Endothelial cell of umbilical vein (primary cell): Measurements from ENCODE around the gene LTBP1. TPM values are rescaled to one million over a fixed set of nuclear protein-coding genes. Genes with fewer than 3 reads are reported as not detected.

ENCODE experiments used
- BruUV-seq: library from RNA; stranded (reverse); fragments of 400-500 nt; replicated peaks from 2 replicates; lab custom pipeline; 2021; lab: Mats Ljungman, UMichigan
- CTCF ChIA-PET: fragments of 300-600, 350-600 bp; sonication (Branson Sonifier 250); formaldehyde crosslinking; loops from one replicate; lab custom pipeline; 2021; ENCODE audit warnings: antibody characterized with exemption, inconsistent platforms; lab: Charles Lee
- POLR2A ChIA-PET: fragments of 300-600, 350-600 bp; sonication (Branson Sonifier 250); formaldehyde crosslinking; loops from one replicate; lab custom pipeline; 2021; ENCODE audit warnings: antibody characterized with exemption, inconsistent platforms; lab: Charles Lee
- DNase-seq: peaks from one replicate; pipeline ENCODE4 v3.0.0-alpha.2; 2011; ENCODE audit warnings: low read depth, low spot score
- FAIRE-seq: peaks from 2 replicates; lab custom pipeline; 2011; peaks lifted over from hg19 to GRCh38; lab: Jason Lieb, UNC
- H2AFZ ChIP-seq: 2 replicates; pipeline ENCODE4 v1.6.0; 2012; ENCODE audit warnings: low read depth, low read length, control low read depth, inconsistent platforms
- H3K27ac ChIP-seq: 2 replicates; pipeline ENCODE4 v1.5.1; 2011; ENCODE audit warnings: low read depth, mild to moderate bottlenecking, control low read depth, low read length, moderate library complexity; ENCODE audit not compliant: insufficient read depth
- H3K27me3 ChIP-seq, 2 experiments: 2 replicates each; pipeline versions ENCODE4 v1.6.0 to v1.6.1; 2011; ENCODE audit warnings: low read length in 2 of 2, mixed read lengths in 1 of 2; ENCODE audit not compliant: control insufficient read depth in 2 of 2, insufficient read depth in 2 of 2
- H3K36me3 ChIP-seq, 2 experiments: 2 replicates in 1 of 2; 3 replicates in 1 of 2; pipeline ENCODE4 v1.5.1; 2011; ENCODE audit warnings: low read length in 2 of 2, mild to moderate bottlenecking in 1 of 2, moderate library complexity in 1 of 2; ENCODE audit not compliant: control insufficient read depth in 2 of 2, insufficient read depth in 2 of 2; ENCODE audit errors: extremely low read depth in 1 of 2
- H3K4me1 ChIP-seq: 3 replicates; pipeline ENCODE4 v1.5.1; 2011; ENCODE audit warnings: mild to moderate bottlenecking, low read length; ENCODE audit not compliant: control insufficient read depth, insufficient read depth; ENCODE audit errors: extremely low read depth
- H3K4me2 ChIP-seq: 2 replicates; pipeline ENCODE4 v1.6.1; 2011; ENCODE audit warnings: low read length, control low read depth, mixed read lengths; ENCODE audit not compliant: insufficient read depth
- H3K4me3 ChIP-seq, 3 experiments: fragments of 200-600 bp in 1 of 3; sonication (generic), shearing (Covaris generic) in 1 of 3; replicated peaks in 1 of 3; 2 replicates each; pipeline ENCODE4 v1.5.1; 2011 to 2016; ENCODE audit warnings: control low read depth in 3 of 3, low read length in 3 of 3, mild to moderate bottlenecking in 2 of 3, inconsistent platforms in 1 of 3, low read depth in 1 of 3, moderate library complexity in 1 of 3; ENCODE audit not compliant: insufficient read depth in 1 of 3
- H3K79me2 ChIP-seq: 2 replicates; pipeline ENCODE4 v1.6.0; 2012; ENCODE audit warnings: low read length, inconsistent platforms; ENCODE audit not compliant: control insufficient read depth, insufficient read depth
- H3K9ac ChIP-seq: replicated peaks from 2 replicates; pipeline ENCODE3; 2011; ENCODE audit warnings: low read length, control low read depth; ENCODE audit not compliant: insufficient read depth; ENCODE audit errors: extremely low read depth
- H3K9me1 ChIP-seq: replicated peaks from 3 replicates; pipeline ENCODE4 v1.6.0; 2011; ENCODE audit warnings: mild to moderate bottlenecking, low read length; ENCODE audit not compliant: control insufficient read depth, insufficient read depth; ENCODE audit errors: extremely low read depth
- H3K9me3 ChIP-seq: replicated peaks from 2 replicates; pipeline ENCODE4 v1.5.1; 2012; ENCODE audit warnings: low read length, inconsistent platforms; ENCODE audit not compliant: control insufficient read depth, insufficient read depth
- H4K20me1 ChIP-seq: replicated peaks from 2 replicates; pipeline ENCODE3; 2011; ENCODE audit warnings: mild to moderate bottlenecking, low read length; ENCODE audit not compliant: control insufficient read depth, insufficient read depth; ENCODE audit errors: extremely low read depth
- EZH2 ChIP-seq: IDR thresholded peaks from 2 replicates; pipeline ENCODE4 v1.6.1; 2012; ENCODE audit warnings: borderline replicate concordance, low read depth, mild to moderate bottlenecking, moderate library complexity, low read length, inconsistent platforms; ENCODE audit not compliant: severe bottlenecking
- FOS ChIP-seq: IDR thresholded peaks from 2 replicates; pipeline ENCODE4 v1.6.1; 2011; ENCODE audit warnings: mild to moderate bottlenecking, low read length, moderate library complexity, borderline replicate concordance; ENCODE audit not compliant: insufficient read depth
- GATA2 ChIP-seq: IDR thresholded peaks from 2 replicates; pipeline ENCODE4 v1.7.0; 2011; ENCODE audit warnings: low read depth, mild to moderate bottlenecking, moderate library complexity, mixed read lengths, low read length; ENCODE audit not compliant: insufficient read length, insufficient read depth
- JUN ChIP-seq: IDR thresholded peaks from 2 replicates; pipeline ENCODE4 v1.6.1; 2011; ENCODE audit warnings: borderline replicate concordance, low read depth; ENCODE audit not compliant: insufficient read length, insufficient read depth
- MYC ChIP-seq: IDR thresholded peaks from one replicate; pipeline ENCODE4 v1.6.1; 2011; ENCODE audit warnings: mild to moderate bottlenecking, low read depth, low read length
- POLR2A ChIP-seq: IDR thresholded peaks from 2 replicates; pipeline ENCODE4 v1.6.1; 2012; ENCODE audit warnings: low read depth, mild to moderate bottlenecking, control low read depth, low read length
- POLR2AphosphoS5 ChIP-seq: IDR thresholded peaks from 2 replicates; pipeline ENCODE4 v1.6.1; 2012; ENCODE audit warnings: low read depth, mild to moderate bottlenecking, control low read depth, low read length, moderate library complexity; ENCODE audit not compliant: insufficient read depth
- dilution Hi-C: fragments of 300-500 bp; cut with MboI; formaldehyde crosslinking; loops from one replicate; pipeline ENCODE4 v1.15.0; 2019; ENCODE audit warnings: low sequenced_read_pairs; ENCODE audit not compliant: extremely low pct_ligation_motif_present
- intact Hi-C: fragments of 100-400 bp; cut with micrococcal nuclease; formaldehyde crosslinking; loops from one replicate; pipeline ENCODE4 v1.10.0; 2022
- polyA plus RNA-seq, 4 experiments: library from polyadenylated mRNA; depleted of rRNA in 3 of 4; stranded (reverse) in 3 of 4; unstranded in 1 of 4; fragments of >200 nt; gene quantifications; 2 replicates each; pipeline versions ENCODE4 v1.2.1 to v1.2.3, GENCODE V29; 2011 to 2012; ENCODE audit warnings: missing spikeins in 1 of 4
- total RNA-seq: library from RNA; stranded (reverse); gene quantifications from 2 replicates; pipeline ENCODE4 v1.2.3, GENCODE V29; 2021
- TF ChIP-seq, protein P1 (sequence below), 2 donors: IDR thresholded peaks; 1 replicate in 1 of 2; 2 replicates in 1 of 2; pipeline ENCODE4 v1.5.1; 2011; ENCODE audit warnings: low read length in 2 of 2, mild to moderate bottlenecking in 2 of 2, moderate library complexity in 2 of 2, control low read depth in 1 of 2, inconsistent platforms in 1 of 2, low read depth in 1 of 2; ENCODE audit not compliant: insufficient read depth in 1 of 2; ENCODE audit errors: extremely low read depth in 1 of 2
- TF ChIP-seq, protein P2 (sequence below): IDR thresholded peaks from 2 replicates; pipeline ENCODE4 v1.6.1; 2011; ENCODE audit not compliant: insufficient read depth, insufficient read length

Gene LTBP1
- total and polyA plus RNA-seq, 2 donors (not counting 3 experiments of a cell fraction or from before 2014, with no cell fraction given), result 57.4 to 68.2 TPM

DNA sequence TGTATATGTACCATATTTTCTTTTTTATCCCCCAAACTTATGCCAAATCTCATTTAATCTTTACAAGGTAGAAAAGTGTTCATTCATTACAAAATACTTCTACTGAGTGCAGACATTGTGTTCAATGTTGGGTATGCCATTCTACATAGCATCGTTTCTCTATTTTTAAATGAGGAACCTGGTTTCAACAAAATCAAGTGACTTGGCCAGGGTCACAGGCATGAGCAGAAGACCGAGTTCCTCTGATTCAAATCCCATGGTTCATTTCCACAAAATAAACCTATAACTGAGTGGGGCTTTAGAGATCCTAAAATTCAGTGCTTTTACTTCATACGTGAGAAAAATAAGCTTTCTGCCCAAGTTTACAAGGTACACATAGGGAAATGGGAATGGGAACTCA lies 448.3 kb downstream of the LTBP1 start:
- Histone ChIP-seq H3K4me2 (no peak overlapping the region), H3K27ac (no peak overlapping the region), H3K4me3 (no peak overlapping the region), H3K9ac (no peak overlapping the region), H3K36me3 (peaks cover 0 to 2% of the 10 kb centered on the region in 2 experiments), H3K9me3 (no peaks in the 10 kb centered on the region), H3K27me3 (no peaks in the 10 kb centered on the region), H3K79me2 (no peaks in the 10 kb centered on the region), H3K9me1 (no peaks in the 10 kb centered on the region), H3K4me1 (no peaks in the 10 kb centered on the region), H2AFZ (no peak overlapping the region), H4K20me1 (no peaks in the 10 kb centered on the region)
- TF ChIP-seq, protein P1, sequence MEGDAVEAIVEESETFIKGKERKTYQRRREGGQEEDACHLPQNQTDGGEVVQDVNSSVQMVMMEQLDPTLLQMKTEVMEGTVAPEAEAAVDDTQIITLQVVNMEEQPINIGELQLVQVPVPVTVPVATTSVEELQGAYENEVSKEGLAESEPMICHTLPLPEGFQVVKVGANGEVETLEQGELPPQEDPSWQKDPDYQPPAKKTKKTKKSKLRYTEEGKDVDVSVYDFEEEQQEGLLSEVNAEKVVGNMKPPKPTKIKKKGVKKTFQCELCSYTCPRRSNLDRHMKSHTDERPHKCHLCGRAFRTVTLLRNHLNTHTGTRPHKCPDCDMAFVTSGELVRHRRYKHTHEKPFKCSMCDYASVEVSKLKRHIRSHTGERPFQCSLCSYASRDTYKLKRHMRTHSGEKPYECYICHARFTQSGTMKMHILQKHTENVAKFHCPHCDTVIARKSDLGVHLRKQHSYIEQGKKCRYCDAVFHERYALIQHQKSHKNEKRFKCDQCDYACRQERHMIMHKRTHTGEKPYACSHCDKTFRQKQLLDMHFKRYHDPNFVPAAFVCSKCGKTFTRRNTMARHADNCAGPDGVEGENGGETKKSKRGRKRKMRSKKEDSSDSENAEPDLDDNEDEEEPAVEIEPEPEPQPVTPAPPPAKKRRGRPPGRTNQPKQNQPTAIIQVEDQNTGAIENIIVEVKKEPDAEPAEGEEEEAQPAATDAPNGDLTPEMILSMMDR (IDR thresholded peaks at IDR 0.05; ENCODE audit: extremely low read depth in 1 of 2, insufficient read depth in 1 of 2, low read depth in 1 of 2, low read length in 2 of 2), result no peak
- TF ChIP-seq MYC, result no peak
- no peak for TF ChIP-seq GATA2
- no peak for TF ChIP-seq EZH2
- TF ChIP-seq FOS, result no peak
- TF ChIP-seq POLR2AphosphoS5, result no peak
- TF ChIP-seq JUN, result no peak
- TF ChIP-seq, protein P2, sequence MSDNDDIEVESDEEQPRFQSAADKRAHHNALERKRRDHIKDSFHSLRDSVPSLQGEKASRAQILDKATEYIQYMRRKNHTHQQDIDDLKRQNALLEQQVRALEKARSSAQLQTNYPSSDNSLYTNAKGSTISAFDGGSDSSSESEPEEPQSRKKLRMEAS, result no peak
- TF ChIP-seq POLR2A, result no peak
- ChIA-PET POLR2A (no interaction called here), CTCF (interaction anchor here (0.6 to 2.5 kb wide), 20 partner anchors 11 to 1069 kb away, joined by 3 to 23 read pairs (median 6); no protein-coding TSS in a partner anchor)
- FAIRE-seq (no peak), DNase-seq (no peak)
- dilution Hi-C loops (no loop called here), intact Hi-C loops (loop anchor here (1.0 kb wide), 3 partner anchors 372 to 623 kb away; partner anchors contain the start of gene LTBP1)
- no TSS peak for BruUV-seq
